DMS153 treated with DMSO at 0.1 percent for 48 hours (cell line): ENCODE results near the gene UCHL3.

Source experiments
- DNase-seq: peaks from one replicate; lab custom pipeline; 2025; ENCODE audit not compliant: unreplicated experiment; lab: John Stamatoyannopoulos, UW

Gene UCHL3

GRCh38 chr13:75620020-75620419 is 70.4 kb downstream of the UCHL3 start:
- DNase-seq, result no peak

GRCh38 chr13:75621147-75621546 is 71.6 kb downstream of the UCHL3 start:
- no peak for DNase-seq

GRCh38 chr13:75628801-75629200 is 79.2 kb downstream of the UCHL3 start:
- no peak for DNase-seq

GRCh38 chr13:75633285-75633684 is 83.7 kb downstream of the UCHL3 start:
- no peak for DNase-seq

GRCh38 chr13:75635101-75635827 is 85.7 kb downstream of the UCHL3 start:
- no peak for DNase-seq

GRCh38 chr13:75635828-75636435 is 86.3 kb downstream of the UCHL3 start, which contains the start of gene LMO7:
Gene LMO7, plus strand, starts transcription at chr13:75636330. Its CDS starts 328 bp downstream, at chr13:75636658.
- DNase-seq, result peak; percentile 8

- DNase-seq, result peak; percentile 15
Measured at GRCh38 chr13:75636436-75637180, 87.0 kb downstream of the UCHL3 start.

- DNase-seq, result no peak
Measured at GRCh38 chr13:75637181-75637750, 87.7 kb downstream of the UCHL3 start.

- no peak for DNase-seq
Measured at GRCh38 chr13:75639454-75639853, 89.9 kb downstream of the UCHL3 start.

- DNase-seq, result no peak
Measured at GRCh38 chr13:75641026-75641425, 91.4 kb downstream of the UCHL3 start.

GRCh38 chr13:75643182-75643581 is 93.6 kb downstream of the UCHL3 start:
- no peak for DNase-seq

GRCh38 chr13:75643693-75644092 is 94.1 kb downstream of the UCHL3 start:
- no peak for DNase-seq

- DNase-seq, result no peak
Measured at GRCh38 chr13:75645141-75645540, 95.5 kb downstream of the UCHL3 start.

GRCh38 chr13:75647126-75647784 is 97.7 kb downstream of the UCHL3 start:
- no peak for DNase-seq

GRCh38 chr13:75648446-75648845 is 98.9 kb downstream of the UCHL3 start:
- DNase-seq, result no peak

GRCh38 chr13:75651013-75651412 is 101.4 kb downstream of the UCHL3 start:
- no peak for DNase-seq

GRCh38 chr13:75652726-75653125 is 103.1 kb downstream of the UCHL3 start:
- no peak for DNase-seq
